D341Med (cell line): ENCODE measurements around the gene REXO2.

ENCODE experiments used
- DNase-seq: peaks from one replicate; pipeline ENCODE4 v3.0.0; 2012; ENCODE audit warnings: low spot score

Gene REXO2

DNA sequence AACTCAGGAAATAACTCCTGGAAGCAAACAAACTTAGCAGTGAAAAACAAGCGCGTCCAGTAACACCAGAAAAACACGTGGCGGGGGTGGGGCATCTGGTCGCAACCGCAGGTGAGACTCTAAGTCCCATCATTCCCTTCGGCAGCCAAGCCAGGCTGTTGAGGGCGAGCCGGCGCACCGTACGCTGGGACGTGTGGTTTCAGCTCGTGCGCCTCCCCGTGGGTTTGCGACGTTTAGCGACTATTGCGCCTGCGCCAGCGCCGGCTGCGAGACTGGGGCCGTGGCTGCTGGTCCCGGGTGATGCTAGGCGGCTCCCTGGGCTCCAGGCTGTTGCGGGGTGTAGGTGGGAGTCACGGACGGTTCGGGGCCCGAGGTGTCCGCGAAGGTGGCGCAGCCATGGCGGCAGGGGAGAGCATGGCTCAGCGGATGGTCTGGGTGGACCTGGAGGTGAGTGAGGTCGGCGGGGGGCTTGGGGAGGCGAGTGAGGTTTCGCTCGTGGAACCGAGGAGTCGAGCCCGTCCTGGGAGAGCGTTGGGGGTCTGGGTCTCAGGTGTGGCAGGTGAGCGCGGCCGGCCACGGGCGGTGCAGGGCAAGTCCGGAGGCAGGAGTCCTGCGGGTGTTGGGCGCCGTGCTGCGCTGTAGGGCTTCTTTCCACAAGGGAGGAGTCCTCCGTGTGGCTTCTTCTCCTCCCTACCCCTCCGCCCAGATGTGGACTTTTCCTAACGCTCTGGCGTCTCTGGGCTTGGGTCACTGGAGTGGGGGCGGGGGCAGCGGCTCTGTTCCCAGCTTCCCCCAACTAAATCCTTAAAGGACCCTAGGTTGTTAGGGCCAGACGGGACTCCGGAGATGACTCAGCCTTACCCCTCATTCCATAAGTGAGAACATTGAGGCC lies at the start of gene REXO2:
TSS of gene REXO2 (plus strand) at position 239 of the 892 bp plus-strand sequence. CDS start at position 301, 62 bp downstream.
- peak; percentile 97 for DNase-seq

DNA sequence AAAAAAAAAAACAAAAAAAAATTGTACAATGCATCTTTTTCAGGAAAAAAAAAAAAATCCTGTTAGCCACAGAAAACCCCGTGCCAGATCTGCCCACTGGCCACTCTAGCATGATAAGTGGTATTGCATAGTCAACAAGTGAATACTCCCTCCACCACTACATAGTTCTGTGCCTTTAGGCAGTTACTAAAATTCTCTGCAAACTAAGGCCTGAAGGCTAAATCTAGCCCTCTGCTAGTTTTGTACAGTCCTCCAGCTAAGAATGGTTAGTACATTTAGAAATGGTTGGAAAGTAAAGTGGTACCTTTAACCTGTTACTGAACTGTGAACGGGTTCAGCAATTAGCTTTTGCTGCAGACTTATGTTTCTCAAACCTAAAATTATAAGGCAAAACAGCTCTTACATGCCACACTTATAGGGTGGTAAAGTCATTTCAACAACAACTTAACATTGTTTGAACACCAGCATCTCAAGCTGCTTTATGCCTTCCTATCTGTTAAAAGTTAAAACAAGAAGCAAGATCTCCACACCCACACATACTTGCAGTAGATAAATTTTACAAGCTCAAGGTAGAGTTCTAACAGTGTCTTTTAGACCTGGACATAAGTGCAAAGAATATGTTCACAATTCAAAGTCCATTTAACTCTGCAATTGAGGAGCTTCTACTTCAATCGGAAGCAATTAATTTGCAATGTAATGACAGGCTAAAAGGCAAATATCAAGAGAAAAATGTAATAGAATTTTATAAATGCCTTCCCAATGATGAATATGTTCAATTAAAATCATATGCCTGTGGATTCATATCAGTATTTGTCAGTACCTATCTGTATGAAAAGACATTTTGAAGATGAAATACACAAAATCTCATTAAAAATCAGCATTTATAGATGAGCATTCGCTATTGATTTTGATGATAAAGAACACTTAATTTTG lies 46.3 kb upstream of the REXO2 start:
- DNase-seq, result no peak

DNA sequence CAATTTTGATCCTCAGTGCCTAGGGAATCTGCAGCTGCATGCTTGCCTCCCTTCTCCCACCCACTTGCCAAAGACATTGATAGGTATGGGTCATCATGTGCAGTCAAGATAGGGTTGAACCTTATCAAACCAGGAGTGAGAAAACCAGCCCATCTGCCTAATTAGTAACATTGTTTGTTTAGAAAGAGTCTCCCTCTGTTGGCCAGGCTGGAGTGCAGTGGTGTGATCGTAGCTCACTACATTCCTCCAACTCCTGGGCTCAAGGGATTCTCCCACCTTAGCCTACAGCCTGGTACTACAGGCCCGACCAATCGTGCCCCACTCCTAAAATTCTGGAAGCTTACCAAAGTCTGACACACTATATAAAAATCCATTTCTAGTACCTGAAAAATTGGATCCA lies 43.5 kb upstream of the REXO2 start:
- DNase-seq, result no peak

DNA sequence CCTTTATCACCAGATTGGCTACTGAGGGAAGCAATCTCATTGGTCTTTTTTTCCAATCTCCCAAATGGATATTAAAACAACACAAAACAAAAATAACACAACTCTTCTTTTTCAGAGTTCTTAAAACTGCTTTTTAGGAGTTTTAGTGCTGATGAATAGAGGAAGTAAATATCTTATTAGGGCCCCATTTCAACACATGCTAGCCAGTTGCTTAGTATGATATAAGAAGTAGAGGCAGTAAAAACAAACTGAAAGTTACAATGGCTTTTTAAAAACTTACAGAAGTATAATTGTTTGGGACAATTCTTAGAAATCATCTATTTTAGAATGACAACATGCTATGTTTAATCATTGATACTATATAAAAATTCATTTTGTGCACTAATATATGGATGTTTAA lies 42.4 kb upstream of the REXO2 start:
- no peak for DNase-seq

DNA sequence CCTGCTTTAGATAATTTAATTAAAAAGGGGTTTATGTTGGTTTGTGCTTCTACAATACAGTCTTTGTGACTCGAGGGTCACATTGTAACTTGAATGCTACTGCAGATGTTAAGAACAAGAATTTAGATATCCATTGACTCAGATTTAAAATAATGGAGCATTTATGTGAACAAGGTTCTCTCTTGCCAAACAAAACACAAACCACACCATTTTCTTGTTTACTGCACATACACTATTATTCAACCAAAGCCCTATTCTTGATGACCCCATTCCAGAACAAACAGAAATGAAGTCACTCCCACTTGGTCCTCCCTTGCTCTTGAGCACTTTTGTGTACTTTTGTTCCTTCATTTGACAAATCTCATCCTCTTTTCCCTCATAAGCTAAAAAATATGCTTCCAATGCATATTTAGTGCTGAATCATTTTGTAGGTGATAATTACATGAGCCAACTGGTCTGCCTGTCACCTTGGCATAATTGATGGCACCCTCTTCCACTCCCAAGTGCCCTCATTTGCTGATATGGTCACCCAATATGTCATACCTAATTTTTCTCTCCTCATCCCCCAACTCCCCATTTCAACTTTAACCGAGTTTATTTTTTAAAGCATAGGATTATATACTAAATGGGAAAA lies 41.8 kb upstream of the REXO2 start:
- no peak for DNase-seq

DNA sequence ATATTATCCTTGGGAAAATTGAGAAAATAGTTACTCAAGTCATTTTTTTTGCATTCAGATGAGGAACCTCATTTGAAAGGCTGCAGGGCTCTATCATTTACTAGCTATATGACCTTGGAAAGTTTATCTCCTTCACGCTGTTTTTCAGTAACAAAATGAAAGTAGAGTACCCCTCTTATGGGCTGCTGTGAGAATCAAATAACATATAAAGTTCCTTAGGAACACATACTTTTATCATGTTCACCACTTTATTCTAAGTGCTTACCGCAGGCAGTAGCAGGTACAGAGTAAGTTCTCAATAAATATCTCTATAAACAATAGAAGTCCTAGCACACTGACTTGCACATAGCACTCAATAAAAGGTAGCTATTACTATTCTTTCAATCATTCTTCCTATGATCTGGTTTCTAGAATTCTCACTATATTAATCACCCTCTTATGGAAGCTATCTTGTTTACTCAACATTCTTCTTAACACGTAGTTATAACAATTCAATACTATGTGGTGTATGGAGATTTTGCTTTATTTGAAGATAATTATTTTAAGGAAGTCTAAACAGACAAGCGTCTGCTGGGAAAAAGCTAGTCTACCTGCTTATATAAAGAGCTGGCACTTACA lies 40.9 kb upstream of the REXO2 start:
- DNase-seq, result no peak

DNA sequence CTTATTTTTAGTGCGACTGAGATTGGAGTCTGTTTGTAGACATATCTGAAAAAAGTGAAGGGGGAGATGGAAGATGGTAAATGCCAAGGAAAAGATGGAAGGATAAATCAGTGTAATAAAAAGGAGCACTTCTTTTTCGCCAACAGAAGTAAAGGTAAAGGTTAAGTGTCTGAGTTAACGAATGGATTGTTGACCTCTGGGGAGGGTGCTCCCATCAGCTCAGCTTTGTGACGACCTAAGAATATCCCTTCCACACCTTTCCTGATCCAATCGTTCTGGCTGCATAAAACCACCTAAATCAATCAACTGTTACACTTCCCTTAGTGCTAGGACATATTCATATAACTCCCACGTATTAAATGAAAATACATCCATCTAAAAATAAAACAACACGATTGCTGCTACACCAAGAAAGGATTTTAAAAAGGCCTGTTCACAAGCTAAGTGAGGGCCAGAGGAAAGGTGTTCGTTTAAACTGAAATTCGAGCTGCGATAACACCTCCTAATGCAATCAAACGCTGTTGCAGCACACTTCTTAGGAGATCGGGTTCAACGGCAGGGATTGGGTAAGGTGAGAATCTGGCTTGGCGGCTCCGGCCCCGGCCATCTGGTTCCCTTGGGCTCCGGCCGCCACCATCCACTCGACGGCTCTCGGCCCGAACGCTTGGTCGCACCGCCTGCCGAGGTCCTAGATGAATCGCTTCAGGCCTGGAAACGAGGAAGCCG lies 39.6 kb upstream of the REXO2 start:
- peak; percentile 68 for DNase-seq

DNA sequence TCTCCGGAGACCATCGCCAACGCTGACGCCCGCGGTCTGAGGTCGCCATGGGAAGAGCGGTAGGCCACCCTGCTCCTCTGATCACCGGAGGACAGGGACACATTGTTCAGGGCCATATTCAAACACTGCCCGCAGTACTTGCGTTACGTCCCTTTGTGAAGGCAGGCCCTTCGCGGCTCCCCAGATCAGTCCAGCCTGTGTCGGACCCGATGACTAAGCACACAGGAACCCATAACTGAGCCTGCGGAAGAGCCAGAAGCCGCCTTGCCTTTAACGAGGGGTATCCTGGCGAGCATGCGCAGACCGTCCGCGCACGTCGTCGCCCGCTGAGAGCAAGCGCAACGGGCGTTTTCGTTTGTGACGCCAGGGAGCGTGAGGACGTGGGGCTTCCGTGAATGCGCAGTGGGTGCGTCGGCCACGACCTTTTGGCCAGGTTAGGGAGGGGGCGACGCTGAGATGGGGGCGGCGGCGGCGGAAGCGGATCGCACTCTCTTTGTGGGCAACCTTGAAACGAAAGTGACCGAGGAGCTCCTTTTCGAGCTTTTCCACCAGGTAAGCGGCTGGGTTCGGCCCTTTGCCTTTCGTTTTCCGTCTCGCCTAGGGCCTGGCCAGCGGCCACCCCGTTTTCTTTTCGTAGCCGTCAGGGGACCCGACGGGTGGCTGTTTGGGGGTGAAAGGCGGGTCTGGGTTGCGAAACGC lies 38.9 kb upstream of the REXO2 start, which contains the start of the genes C11orf71 and RBM7:
TSS of gene C11orf71 (minus strand) at position 296 of the 699 bp plus-strand sequence. CDS start at position 116, 180 bp downstream.
TSS of gene RBM7 (plus strand) at position 451 of the 699 bp plus-strand sequence. CDS start at position 457, 6 bp downstream.
- peak; percentile 93 for DNase-seq

DNA sequence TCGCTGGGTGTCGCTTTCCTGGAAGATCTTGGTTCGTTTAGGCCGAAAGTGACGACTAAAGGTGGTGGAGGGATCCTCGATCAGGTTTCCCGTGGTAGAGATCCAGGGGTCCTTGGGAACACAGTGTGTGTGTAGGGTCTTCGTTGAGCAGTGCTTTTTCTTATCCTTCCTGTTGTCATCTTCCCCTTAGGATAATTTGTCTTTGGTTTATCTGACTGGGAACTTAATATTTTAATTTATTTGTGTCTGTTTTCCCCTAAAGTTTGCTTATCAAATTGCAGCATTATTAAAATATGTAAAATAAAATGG lies 38.4 kb upstream of the REXO2 start:
- DNase-seq, result no peak

DNA sequence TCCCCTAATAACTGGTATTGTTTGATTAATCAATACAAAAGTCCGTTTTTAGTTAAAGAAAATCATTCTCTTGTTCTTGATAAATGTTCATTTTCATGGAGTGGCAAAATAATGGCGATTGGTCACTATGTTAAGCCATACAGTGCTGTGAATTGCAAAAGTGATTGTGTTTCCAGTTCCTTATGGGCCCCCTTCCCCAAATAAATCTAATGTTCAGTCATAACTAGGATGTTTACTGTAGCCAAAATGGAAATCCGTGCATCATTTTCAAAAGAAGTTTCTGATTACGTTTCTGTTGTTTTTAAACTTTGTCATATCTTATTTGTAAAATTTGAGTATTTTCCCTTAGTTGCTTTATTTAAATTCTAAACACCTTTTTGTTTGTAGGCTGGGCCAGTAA lies 38.0 kb upstream of the REXO2 start:
- no peak for DNase-seq

DNA sequence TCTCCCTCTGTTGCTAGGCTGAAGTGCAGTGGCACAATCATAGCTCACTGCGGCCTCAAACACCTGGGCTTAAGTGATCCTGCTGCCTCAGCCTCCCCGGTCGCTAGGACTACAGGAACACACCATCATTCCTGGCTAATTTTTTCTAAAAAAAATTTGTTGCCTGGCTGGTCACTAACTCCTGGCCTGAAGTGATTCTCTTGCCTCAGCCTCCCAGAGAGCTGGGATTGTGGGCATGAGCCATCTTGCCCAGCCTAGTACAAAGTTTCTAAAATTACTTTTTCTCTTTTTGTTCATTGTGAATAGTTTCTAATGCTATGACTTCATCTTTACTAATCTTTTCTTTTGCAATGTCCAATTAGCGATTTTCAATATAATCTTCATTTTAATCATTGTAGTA lies 26.3 kb upstream of the REXO2 start:
- no peak for DNase-seq

DNA sequence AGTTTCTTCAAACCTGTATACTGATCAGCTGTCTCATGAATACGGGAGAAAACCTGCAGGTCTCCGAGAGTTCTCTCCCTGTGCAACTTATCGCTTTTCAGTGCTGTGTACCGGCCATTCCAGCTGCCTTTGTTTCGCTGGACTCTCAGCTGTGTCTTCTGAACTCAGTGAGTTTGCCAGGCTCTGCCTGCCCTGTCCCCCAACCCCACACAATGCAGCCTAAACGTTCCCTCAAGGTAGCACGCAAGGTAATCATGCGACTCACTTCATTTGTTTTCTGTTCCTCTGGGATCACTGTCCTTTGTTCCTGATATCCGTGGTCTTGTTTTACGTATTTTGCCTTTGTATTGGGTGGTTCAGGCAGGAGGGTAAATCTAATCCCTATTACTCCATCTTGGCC lies 25.3 kb upstream of the REXO2 start:
- DNase-seq, result no peak

DNA sequence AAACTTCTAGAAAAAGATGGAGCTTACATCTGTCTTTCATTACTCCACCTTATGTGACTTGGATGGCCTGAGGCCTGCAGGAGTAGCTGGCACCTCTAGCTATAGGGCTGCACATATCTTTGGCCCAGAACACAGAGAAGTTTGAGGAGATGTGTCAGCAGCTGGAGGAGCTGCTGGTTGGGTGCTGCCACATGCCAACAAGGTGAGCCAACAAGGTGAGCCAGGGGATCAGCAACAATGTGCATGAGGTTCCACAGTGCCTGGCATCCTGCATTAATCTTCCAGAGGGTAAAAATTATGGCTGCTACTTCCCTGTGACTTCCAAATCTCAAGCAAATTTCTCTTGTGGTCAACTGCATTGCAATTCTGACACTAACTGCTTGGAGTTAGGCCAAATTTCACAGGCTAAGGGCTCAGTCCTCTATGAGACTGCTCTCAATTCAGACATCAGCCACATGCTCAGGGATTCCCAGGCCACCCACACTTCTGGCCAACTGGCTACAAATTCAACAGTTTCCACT lies 22.8 kb upstream of the REXO2 start:
- DNase-seq, result no peak

DNA sequence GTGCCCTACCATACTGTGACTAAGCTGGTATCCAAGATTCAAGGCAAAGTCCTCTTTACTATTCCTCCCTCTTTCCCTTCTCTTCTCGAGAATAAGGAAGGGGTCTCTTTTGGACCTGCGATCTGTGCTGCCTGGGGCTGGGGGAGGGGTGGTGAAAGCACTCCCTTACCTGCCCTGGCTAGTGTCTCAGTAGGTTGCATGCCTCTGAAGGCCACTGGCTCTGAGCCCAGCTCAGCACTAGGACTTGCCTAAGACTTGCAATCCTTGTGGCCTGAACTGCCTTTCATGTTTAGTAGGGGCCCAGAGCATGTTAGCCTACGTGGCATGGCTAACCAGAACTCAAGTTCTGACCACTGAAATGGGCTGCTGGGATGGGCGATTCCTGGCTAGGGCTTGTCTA lies 13.0 kb upstream of the REXO2 start:
- no peak for DNase-seq

DNA sequence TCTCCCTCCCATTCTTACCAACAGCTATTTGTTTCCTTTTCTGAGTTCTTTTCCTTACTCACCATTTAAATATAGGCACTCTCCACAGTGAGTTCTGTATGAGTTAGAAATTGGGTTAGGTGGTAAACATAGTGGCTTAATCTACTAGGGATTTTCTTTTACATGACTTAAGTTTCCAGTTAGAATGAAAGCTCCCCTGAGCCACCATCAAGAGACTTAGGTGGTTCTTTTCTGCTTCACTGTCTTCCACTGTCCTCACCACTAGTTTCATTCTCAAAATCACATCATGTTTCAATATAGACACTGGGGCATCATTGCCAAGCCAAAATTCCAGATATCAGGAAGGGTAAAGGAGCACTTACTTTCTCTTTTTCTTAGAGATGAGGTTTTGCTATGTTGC lies 9.0 kb upstream of the REXO2 start:
- no peak for DNase-seq

DNA sequence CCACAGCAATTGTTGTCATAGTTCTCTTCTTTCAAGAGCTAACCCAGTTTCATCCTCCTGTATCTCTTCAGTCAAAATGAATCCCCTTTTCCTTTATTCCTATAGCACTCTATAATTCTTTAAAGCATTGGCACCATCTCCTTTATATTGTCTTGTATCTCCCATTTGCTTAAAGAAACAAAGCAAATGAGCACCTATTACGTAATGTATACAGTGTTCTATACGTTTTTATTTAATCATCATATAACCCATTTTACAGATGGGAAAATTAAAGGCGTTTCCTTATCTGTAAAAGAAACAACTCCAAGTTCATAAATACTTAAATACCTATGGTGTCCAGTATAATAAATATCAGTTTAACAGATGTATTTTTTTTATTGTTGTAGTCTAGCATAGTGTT lies 6.4 kb upstream of the REXO2 start:
- no peak for DNase-seq

DNA sequence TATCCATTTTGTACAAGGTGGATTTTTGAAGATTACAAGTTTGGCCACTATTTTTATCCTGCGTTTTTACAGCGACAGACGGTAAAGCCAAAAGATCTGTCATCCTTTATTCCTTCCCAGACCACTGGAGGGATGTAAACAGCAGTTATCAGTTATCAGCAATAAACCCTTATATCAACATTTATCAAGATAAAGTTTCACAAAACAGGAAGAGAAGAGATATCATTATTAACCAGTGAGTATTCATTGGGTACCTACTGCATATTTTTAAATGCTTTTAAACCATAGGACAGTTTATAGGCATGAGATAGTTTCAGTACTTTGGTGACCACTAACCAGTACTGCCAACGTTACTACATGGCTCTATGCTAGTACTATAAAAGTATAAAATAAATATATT lies 5.9 kb upstream of the REXO2 start:
- DNase-seq, result no peak

DNA sequence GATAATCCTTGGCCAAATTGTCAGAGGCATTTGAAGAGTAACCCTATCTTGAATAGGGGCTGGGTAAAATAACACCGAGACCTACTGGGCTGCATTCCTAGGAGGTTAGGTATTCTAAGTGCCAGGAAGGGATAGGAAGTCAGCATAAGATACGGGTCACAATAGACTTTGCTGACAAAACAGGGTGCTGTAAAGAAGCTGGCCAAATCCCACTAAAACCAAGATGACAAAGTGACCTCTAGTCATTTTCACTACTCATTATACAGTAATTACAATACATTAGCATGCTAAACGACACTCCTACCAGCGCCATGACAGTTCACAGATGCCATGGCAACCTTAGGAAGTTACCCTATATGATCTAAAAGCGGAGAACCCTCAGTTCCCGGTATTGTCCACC lies 964 bp upstream of the REXO2 start:
- DNase-seq, result no peak

DNA sequence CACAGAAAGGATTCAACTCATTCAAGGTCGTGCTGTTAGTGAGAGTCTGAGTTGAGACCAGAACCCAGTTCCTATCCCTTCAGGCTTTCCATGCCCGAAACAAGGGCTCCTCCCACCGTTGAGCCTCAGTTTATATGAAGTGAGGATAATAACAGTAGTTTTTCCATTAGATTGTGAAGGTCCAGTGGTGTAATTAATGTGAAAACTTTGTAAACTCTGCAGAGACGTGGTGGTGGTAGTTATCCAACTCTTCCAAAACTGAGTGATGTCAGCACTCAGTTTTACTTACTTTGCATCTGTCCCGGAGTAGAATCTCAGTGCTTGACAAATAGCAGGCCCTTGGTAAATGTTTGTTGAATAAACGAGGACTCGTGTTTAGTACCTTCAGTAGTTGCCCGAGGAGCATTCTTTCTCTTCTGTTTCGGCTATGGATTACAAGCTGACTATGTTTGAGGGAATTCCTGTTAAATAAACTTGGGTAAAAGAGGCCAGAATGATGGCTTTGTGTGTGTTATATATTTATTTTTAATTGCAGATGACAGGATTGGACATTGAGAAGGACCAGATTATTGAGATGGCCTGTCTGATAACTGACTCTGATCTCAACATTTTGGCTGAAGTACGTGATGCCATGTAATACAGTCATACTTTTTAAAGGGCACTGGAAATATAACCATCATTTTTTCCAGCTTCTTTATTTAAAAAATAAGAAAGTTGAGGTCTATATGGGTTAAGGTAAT lies 1.0 kb downstream of the REXO2 start:
- DNase-seq, result no peak
